LNCAP (cell line): ENCODE measurements around the gene TMEM119.

ENCODE experiments used
- TF ChIP-seq, protein P1 (sequence below): fragments of 450-650 bp; IDR thresholded peaks from 2 replicates; pipeline ENCODE4 v1.5.1; 2017; ENCODE audit warnings: mild to moderate bottlenecking

TMEM119 gene

GRCh38 chr12:108635997-108636808 lies 38.3 kb upstream of the TMEM119 start:
- TF ChIP-seq, protein P1, sequence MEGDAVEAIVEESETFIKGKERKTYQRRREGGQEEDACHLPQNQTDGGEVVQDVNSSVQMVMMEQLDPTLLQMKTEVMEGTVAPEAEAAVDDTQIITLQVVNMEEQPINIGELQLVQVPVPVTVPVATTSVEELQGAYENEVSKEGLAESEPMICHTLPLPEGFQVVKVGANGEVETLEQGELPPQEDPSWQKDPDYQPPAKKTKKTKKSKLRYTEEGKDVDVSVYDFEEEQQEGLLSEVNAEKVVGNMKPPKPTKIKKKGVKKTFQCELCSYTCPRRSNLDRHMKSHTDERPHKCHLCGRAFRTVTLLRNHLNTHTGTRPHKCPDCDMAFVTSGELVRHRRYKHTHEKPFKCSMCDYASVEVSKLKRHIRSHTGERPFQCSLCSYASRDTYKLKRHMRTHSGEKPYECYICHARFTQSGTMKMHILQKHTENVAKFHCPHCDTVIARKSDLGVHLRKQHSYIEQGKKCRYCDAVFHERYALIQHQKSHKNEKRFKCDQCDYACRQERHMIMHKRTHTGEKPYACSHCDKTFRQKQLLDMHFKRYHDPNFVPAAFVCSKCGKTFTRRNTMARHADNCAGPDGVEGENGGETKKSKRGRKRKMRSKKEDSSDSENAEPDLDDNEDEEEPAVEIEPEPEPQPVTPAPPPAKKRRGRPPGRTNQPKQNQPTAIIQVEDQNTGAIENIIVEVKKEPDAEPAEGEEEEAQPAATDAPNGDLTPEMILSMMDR: no peak

GRCh38 chr12:108635201-108635996 lies 37.5 kb upstream of the TMEM119 start:
- TF ChIP-seq, protein P1: no peak

- TF ChIP-seq, protein P1: no peak
Observed at GRCh38 chr12:108634341-108634751, 36.5 kb upstream of the TMEM119 start.

- TF ChIP-seq, protein P1: no peak
Observed at GRCh38 chr12:108633534-108634248, 35.8 kb upstream of the TMEM119 start, which contains the start of gene SELPLG. TSS of gene SELPLG (minus strand) at chr12:108633894. CDS start at chr12:108624307, 9,587 bp downstream.

DNA sequence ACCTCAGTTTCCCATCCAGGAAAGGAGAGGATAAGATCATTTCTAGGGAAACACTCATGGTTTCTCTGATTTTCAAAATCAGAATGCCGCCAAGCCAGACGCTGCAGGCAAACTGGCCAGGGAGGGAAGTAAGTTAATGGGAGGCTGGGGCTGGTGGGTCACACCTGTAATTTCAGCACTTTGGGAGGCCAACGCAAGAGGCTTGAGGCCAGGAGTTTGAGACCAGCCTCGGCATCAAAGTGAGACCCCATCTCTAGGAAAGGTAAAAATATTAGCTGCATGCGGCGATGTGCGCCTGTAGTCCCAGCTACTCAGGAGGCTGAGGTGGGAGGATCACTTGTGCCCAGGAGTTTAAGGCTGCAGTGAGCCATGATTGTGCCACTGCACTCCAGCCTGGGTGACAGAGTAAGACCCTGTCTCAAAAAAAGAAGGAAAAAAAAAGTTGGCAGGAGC lies 35.2 kb upstream of the TMEM119 start:
- TF ChIP-seq, protein P1: no peak

GRCh38 chr12:108630481-108631207 lies 32.8 kb upstream of the TMEM119 start:
- TF ChIP-seq, protein P1: no peak
